ENCODE data around the gene CASS4. TPM values are rescaled to one million over a fixed set of nuclear protein-coding genes. Genes with fewer than 3 reads are reported as not detected.

CASS4 gene, protein sequence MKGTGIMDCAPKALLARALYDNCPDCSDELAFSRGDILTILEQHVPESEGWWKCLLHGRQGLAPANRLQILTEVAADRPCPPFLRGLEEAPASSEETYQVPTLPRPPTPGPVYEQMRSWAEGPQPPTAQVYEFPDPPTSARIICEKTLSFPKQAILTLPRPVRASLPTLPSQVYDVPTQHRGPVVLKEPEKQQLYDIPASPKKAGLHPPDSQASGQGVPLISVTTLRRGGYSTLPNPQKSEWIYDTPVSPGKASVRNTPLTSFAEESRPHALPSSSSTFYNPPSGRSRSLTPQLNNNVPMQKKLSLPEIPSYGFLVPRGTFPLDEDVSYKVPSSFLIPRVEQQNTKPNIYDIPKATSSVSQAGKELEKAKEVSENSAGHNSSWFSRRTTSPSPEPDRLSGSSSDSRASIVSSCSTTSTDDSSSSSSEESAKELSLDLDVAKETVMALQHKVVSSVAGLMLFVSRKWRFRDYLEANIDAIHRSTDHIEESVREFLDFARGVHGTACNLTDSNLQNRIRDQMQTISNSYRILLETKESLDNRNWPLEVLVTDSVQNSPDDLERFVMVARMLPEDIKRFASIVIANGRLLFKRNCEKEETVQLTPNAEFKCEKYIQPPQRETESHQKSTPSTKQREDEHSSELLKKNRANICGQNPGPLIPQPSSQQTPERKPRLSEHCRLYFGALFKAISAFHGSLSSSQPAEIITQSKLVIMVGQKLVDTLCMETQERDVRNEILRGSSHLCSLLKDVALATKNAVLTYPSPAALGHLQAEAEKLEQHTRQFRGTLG
- not detected for total RNA-seq
- polyA plus RNA-seq (2013, experiment 1 of 2): 0.11 TPM
- 0.12 TPM for polyA plus RNA-seq (2013, experiment 2 of 2)
- long read RNA-seq, experiment 1: 0 reads
- long read RNA-seq, experiment 2: 0 reads
- long read RNA-seq, experiment 3: 0 reads
- long read RNA-seq, experiment 4: 0 reads

DNA sequence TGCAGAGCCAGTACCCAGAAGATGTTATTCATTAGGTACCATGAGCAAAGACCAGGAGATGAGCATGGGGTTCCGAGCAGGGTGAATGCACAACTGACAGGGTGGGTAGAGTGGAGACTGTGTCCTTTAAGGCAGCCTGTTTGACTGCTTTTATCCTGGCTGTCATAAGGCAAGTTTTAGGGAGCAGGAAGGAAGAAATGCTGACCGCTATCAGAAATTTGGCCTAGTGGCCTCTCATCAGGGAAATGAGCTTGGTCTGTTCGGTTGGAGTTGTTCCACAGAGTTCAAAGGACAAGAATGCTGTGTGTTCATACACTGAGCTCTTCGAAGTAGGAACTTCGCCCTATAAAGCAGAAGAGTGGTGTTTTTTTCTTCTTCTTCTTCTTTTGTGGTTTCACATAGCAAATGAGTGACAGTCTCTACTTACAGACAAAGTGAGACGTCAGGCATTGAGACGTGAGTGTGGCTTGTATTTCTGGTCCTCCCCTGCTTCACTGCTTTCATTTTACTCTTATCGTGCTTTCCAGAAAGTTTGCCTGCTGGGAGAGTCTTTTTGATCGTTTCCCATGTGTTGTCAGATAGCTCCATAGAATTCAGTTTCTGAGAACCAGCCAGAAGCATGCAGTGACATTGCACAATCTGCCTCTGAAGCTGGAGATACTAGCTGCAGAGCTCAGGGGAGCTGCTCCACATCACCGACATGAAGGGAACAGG, at the start of gene CASS4:
Gene CASS4, plus strand, starts transcription at position 502 of the 714 bp plus-strand sequence. Its CDS starts 199 bp downstream, at position 701.
- Mint-ChIP-seq H3K4me1 (no peaks in the 10 kb centered on the region), H3K36me3 (ENCODE audit: low read depth) (peaks cover 24% of the 10 kb centered on the region), H3K9me3 (no peaks in the 10 kb centered on the region), H3K27me3 (ENCODE audit: insufficient read depth) (no peaks in the 10 kb centered on the region), H3K4me3 (no peak within 1 kb of the TSS), H3K27ac (no peak within 1 kb of the TSS)
- H3K4me1 ChIP-seq (ENCODE audit: control insufficient read depth, insufficient read depth, low read length): no peaks in the 10 kb centered on the region
- H3K36me3 ChIP-seq (ENCODE audit: control insufficient read depth, insufficient read depth, low read length): peaks cover 11% of the 10 kb centered on the region
- no peak for TF ChIP-seq CTCF (conservative IDR thresholded peaks at IDR 0.05)
- WGBS, 2 experiments (ENCODE audit: insufficient coverage in 1 of 2, insufficient read length in 1 of 2): 88 to 90% methylated on average over 8 to 10 of the region's 10 CpGs
- H3K4me3 ChIP-seq (ENCODE audit: low read length): no peak within 1 kb of the TSS
- no peak within 1 kb of the TSS for H3K27ac ChIP-seq (ENCODE audit: low read depth, low read length)
- H3K27me3 ChIP-seq (ENCODE audit: control insufficient read depth, insufficient read depth, low read length, poor library complexity, severe bottlenecking): no peaks in the 10 kb centered on the region
- H3K9ac ChIP-seq (ENCODE audit: extremely low read depth, low read length, poor library complexity, severe bottlenecking): no peak within 1 kb of the TSS
- H3K9me3 ChIP-seq (ENCODE audit: control insufficient read depth, low read length): no peaks in the 10 kb centered on the region
- no peak for DNase-seq

DNA sequence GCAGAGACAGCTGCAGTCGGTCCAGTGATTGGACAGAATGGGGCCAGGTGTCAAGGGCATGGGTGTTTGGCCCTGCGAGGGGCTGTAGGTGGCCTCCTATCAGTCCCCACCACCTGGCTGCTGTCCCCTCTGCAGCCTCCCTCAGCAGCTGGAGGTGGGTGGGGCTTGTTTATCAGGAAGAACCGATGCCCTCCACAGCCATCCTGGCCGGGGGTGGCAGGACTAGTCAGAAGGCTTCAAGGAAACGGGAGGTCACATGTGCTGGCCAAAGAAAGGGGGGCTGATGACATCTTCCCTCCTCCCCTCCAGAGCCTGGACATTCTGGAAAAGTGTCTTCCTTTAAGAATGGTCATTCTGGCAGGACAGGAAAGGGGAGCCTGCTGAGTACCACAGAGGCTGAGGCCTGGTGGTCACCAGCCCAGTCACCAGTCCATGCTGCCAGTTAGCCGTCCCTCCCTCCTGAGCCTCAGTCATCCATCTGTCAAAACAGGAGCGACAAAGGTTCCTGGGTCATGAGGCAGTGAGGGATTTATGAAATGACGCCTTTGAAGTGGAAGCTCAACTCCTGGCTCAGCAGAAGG, 49.1 kb upstream of the CASS4 start:
- Histone ChIP-seq H3K9me3 (ENCODE audit: control insufficient read depth, low read length) (no peaks in the 10 kb centered on the region), H3K4me1 (ENCODE audit: control insufficient read depth, insufficient read depth, low read length) (peaks cover 11% of the 10 kb centered on the region), H3K36me3 (ENCODE audit: control insufficient read depth, insufficient read depth, low read length) (peaks cover 6% of the 10 kb centered on the region), H3K27ac (ENCODE audit: low read depth, low read length) (no peak overlapping the region), H3K4me3 (ENCODE audit: low read length) (no peak overlapping the region), H3K9ac (ENCODE audit: extremely low read depth, low read length, poor library complexity, severe bottlenecking) (no peak overlapping the region), H3K27me3 (ENCODE audit: control insufficient read depth, insufficient read depth, low read length, poor library complexity, severe bottlenecking) (no peaks in the 10 kb centered on the region)
- Mint-ChIP-seq H3K4me1 (peaks cover 19% of the 10 kb centered on the region), H3K36me3 (ENCODE audit: low read depth) (peaks cover 32% of the 10 kb centered on the region), H3K4me3 (no peak overlapping the region), H3K27ac (no peak overlapping the region), H3K9me3 (no peaks in the 10 kb centered on the region), H3K27me3 (ENCODE audit: insufficient read depth) (no peaks in the 10 kb centered on the region)
- TF ChIP-seq CTCF (conservative IDR thresholded peaks at IDR 0.05): no peak
- no peak for DNase-seq
- whole genome bisulfite sequencing, 2 experiments (ENCODE audit: insufficient coverage in 1 of 2, insufficient read length in 1 of 2): 74 to 100% methylated on average over 1 to 8 of the region's 8 CpGs

DNA sequence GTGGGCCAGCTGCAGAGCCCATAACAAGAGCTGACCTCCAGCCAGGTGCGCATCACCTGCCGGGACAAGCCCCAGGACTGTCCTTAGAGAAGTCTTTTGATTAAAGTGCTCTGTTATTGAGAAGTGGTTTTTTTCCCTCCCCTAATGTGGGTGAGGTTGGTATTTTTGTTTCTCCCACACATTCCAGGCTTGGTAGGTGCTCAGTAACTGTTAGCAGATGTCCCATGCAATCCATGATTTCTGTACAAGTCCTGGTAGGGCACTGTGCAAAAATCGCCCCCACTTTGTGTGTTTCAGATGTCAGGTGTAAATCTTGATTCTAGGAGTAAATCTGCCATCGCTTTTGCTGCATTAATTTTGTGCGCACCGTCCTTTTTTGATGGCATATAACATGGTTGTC, 48.6 kb upstream of the CASS4 start:
- peaks cover 11% of the 10 kb centered on the region for H3K4me1 ChIP-seq (ENCODE audit: control insufficient read depth, insufficient read depth, low read length)
- no peak for TF ChIP-seq CTCF (conservative IDR thresholded peaks at IDR 0.05)
- no peak overlapping the region for H3K4me3 ChIP-seq (ENCODE audit: low read length)
- peaks cover 32% of the 10 kb centered on the region for H3K36me3 Mint-ChIP-seq (ENCODE audit: low read depth)
- WGBS, 2 experiments (ENCODE audit: insufficient coverage in 1 of 2, insufficient read length in 1 of 2): 91 to 93% methylated on average over 4 to 6 of the region's 6 CpGs
- no peaks in the 10 kb centered on the region for H3K27me3 Mint-ChIP-seq (ENCODE audit: insufficient read depth)
- no peaks in the 10 kb centered on the region for H3K27me3 ChIP-seq (ENCODE audit: control insufficient read depth, insufficient read depth, low read length, poor library complexity, severe bottlenecking)
- H3K9me3 Mint-ChIP-seq: no peaks in the 10 kb centered on the region
- no peak for DNase-seq
- H3K9me3 ChIP-seq (ENCODE audit: control insufficient read depth, low read length): no peaks in the 10 kb centered on the region
- peaks cover 9% of the 10 kb centered on the region for H3K36me3 ChIP-seq (ENCODE audit: control insufficient read depth, insufficient read depth, low read length)
- no peak overlapping the region for H3K4me3 Mint-ChIP-seq
- H3K4me1 Mint-ChIP-seq: peaks cover 19% of the 10 kb centered on the region
- no peak overlapping the region for H3K27ac Mint-ChIP-seq
- no peak overlapping the region for H3K9ac ChIP-seq (ENCODE audit: extremely low read depth, low read length, poor library complexity, severe bottlenecking)
- H3K27ac ChIP-seq (ENCODE audit: low read depth, low read length): no peak overlapping the region
